NCI-H748 treated with DMSO at 0.1 percent for 48 hours (cell line): ENCODE measurements around the gene PLEKHA8.

Experiments
- DNase-seq: peaks from one replicate; lab custom pipeline; 2025; lab: John Stamatoyannopoulos, UW

Gene PLEKHA8

DNA sequence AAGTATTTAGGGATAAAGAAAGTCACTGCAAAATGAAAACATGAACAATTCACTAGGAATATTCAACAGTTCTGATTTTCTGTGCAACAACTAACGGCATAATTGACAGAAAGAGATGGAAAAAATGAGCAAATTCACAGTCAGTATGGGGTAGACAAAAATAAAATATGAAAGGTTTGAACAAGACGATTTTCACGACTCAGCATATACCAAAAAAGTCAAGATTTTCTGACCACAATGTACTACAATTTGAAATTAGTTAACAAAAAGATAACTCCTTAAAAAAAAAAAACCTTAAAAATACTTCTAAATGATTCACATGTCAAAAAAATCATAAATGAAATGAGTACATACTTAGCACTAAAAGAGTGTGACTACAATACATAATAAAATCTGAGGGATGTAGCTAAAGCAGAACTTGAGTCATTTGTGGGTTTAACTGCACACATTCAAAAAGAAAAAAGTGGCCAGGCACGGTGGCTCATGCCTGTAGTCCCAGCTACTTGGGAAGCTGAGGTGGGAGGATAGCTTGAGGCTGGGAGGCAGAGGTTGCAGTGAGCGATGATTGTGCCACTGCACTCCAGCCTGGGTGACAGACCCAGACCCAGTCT, 84.0 kb downstream of the PLEKHA8 start:
- no peak for DNase-seq

DNA sequence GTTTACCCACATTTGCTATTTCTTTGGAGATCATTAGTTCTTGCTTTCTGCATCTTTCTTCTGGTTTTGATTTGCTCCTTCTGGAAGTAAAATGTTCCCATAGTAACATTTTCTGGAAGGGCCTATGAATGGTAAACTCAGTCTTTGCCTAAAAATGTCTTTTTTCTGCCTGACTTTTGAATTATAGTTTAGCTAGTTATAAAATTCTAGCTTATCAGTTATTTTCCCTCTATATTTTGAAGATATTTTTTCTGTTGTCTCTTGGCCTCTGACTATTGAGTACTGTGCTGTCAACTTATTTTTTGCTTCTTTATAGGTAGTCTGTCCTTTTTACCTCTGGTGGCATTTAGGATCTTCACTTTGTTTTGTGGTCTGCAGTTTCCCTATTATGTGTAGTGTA, 84.9 kb downstream of the PLEKHA8 start:
- no peak for DNase-seq

GRCh38 chr7:30114536-30115238, 86.5 kb downstream of the PLEKHA8 start:
- no peak for DNase-seq

GRCh38 chr7:30115709-30116297, 87.6 kb downstream of the PLEKHA8 start:
- DNase-seq: no peak

DNA sequence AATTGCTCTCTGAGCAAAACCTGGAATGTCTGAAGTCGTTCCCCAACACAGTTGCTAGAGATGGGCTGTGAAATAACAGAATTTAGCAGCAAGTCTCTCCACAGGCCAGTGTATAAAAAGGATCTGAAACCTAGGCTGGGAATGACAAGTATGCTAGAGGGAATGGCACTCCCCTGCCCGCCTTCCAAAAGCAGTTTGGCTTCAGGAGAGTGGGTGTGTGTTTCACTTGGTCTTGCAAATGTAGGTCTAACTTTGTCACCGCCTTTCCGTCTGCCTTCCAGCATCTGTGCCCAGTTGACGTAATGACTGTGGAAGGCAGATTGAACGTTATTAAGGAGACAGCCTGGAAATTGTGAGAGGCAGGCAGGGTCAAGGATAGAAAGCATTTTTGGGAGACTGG, 88.6 kb downstream of the PLEKHA8 start:
- no peak for DNase-seq

- DNase-seq: no peak
Measured at GRCh38 chr7:30117896-30118295, 89.7 kb downstream of the PLEKHA8 start.

- DNase-seq: no peak
Measured at GRCh38 chr7:30119890-30120577, 91.8 kb downstream of the PLEKHA8 start.

DNA sequence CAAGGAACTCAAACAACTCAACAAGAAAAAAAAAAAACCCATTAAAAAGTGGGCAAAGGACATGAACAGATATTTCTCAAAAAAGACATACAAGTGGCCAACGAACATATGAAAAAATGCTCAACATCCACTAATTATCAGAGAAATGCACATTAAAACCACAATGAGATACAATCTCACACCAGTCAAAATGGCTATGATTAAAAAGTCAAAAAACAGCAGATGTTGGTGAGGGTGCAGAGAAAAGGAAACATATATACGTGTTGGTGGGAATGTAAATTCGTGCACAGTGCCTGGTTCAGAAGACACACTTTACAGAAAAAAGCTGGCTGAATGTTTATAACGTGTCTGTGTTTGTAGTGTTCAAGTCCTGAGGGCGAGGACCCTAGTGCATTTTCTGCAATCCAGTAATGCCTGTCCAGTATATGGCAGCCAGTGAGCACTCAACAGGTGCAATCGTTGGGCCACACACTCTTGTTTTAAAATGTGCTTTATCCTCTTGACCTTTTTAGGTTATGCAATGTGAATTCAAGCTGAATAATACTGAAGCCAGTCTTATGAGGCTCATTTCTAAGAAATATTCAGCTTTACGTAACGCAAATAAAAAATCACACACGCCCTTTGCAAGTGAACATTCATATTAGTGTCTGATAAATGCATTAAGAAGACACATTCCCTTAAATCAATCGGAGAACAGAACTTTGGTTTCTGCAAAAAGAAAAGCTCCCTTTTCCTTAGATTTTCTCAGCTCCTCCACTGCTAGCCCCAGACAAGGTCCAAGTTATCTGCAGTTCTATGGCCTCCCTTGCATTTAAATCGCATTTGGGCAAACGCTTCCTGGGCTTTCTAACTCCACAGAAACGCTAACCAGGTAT, 105.8 kb downstream of the PLEKHA8 start:
- no peak for DNase-seq

GRCh38 chr7:30134611-30135300, 106.5 kb downstream of the PLEKHA8 start, which contains the start of gene MTURN:
Gene MTURN (plus strand): TSS chr7:30134986. CDS start chr7:30135137, 151 bp downstream.
- DNase-seq: peak; percentile 80

DNA sequence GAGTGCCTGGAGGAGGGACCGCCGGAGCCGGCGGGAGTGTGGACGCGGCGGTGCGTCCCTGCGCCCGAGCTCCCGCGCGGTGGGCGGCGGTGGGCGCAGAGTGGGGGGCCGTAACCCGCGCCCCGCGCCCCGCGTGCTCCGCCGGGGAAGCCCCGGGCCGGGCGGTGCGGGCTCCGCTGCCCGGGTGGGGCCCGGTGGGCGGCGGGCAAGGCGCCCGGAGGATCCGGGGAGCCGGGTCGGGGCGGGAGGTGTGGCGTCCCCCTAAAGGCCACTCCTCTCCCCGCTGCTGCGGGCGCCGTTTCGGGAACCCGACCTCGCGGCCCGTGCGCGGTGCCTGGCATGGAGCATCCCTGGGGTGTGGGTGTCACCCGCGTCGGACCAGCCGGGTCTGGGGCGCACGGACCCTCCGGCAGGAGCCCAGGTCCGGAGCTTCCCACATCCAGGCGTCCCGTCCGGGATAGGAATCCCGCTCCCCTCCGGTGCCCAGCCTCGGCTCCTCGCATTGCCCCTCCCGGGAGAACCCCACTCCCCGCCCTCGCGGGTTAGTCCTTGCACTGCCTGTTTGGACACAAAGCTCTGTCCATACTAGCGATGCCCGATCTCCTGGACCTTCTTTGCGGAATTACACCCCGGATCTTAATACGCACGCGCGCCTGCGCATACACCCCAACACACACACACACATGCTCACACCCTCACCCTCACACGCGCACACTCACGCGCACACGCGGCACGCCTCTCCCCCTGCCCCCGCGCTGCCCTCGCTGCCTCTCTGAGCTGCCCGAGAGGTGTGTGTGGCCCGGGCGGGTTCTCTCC, 107.3 kb downstream of the PLEKHA8 start:
- peak; percentile 25 for DNase-seq

DNA sequence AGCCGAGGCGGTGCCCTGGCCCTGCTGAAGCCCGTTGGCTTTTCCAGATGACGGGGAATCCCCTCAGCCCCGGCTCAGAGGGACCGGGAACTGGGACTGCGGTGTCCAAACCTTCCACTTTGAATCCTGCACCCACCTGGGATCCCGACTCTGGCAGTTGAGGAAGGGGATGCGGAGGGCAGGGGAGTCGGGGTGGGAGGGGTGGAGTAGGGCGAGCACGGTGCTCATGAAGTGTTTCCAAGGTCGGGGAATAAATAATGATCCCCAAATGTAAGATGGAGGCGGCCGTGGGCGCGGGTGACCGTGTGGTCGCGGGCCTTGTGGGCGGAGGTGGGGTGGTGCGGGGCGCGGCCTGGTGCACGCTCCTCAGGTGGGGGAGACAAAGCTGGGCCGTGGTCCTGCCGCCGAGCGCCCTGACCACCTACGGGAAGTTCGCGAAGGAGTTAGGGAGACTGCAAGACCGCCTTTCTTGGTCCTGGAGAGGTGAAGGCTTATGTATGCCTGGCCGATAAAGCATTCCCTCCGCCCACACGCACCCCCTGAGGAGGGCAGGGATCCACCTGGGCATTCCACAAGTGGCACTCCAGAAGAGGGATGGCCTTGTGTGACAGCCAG, 108.0 kb downstream of the PLEKHA8 start:
- peak; percentile 13 for DNase-seq

DNA sequence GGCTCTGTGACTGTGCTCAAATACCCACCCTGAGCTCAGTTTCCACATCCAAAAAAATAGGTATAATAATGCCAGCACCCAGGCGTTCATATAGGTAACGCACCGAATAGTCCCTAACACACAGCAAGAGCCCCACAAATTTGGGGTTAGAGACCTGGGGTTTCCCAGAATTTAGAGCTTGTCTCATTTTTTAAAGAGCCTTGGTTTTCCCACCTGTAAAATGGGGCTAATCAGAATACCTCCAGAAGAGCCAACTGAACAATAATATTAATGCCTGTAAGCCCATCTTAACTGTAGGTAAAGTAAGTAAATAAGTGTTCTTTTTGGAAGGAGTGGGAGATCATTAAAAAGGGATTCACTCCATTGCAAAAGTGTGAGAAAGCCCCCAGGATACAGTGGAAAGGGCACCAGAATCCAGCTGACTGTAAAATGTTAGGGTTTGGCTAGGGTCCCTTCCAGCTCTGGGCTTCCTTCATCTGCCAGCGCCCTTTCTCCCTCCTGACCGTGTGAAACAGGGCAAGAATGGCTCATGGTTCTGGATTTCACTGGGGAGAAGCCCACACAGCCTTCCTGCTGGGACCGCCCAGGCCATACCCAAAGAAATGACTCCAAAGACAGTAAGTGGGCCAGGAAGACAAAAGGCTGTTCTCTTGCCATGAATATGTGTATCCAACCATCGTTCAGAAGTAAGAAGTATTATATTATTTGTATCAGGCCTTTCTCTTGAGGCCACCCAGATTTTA, 108.7 kb downstream of the PLEKHA8 start:
- DNase-seq: no peak

DNA sequence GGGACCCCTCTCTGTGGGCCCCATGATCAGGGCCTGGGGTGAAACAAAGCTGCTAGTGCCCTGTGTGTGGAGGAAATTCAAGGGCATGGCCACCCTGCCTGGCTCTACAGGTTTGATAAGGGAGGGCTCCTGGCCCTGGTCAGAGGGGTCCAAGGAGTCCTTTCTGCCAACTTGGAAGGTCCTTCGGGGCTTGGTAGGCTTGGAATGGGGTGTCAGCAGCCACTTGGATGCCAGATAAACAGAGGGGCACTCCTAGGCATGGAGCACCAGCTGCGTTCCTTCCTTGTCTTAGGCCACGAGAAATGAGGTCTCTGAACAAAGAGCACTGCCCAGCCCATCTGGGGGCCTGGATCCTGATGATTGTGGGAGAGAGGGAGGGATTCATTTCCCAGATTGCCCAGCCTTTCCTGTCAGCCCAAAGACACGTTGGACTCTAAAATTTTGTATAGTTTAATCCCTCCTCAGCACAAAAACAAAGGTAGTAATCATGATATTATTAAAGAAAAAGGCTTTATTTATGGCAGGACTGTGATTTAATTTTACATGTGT, 111.7 kb downstream of the PLEKHA8 start:
- no peak for DNase-seq

GRCh38 chr7:30140456-30140855, 112.2 kb downstream of the PLEKHA8 start:
- DNase-seq: no peak

- DNase-seq: peak; percentile 39
Measured at GRCh38 chr7:30142710-30143109, 114.5 kb downstream of the PLEKHA8 start.

- DNase-seq: peak; percentile 91
Measured at GRCh38 chr7:30143748-30144251, 115.6 kb downstream of the PLEKHA8 start.

GRCh38 chr7:30144657-30145306, 116.6 kb downstream of the PLEKHA8 start:
- DNase-seq: no peak

DNA sequence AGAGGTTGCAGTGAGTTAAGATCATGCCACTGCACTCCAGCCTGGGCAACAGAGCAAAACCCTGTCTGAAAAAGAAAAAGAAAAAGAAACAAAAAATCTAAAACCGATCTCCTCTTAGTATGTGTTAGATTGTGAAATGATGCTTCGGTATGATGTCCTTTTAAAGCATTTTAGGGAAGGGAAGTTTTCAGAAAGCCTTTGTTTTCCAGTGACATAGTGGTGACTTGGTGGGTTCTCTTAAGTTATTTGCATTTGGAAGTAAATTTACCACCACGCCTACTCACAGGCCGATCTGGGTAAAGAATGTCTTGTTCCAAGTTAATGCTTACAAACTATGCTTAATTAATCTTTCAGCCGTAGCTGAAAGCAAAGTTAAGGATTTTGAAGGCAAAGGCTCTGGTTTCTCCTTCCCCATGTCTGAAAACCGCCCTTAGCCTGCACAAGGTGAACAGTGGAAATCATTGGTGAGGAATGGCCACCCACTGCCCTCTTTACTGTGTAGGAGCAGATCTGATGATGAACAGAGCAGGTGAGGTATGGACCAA, 117.3 kb downstream of the PLEKHA8 start:
- DNase-seq: no peak
